Activated T-cell treated with anti-CD3 and anti-CD28 coated beads, Interleukin-2, amount 50 U/mL, for 48 hours (primary cell): ENCODE measurements around the gene DRG1.
A peak's percentile ranks its signal among the peaks of the same experiment; 100 is the strongest.
"Not testable (repeated sequence)": the region's sequence is repeated elsewhere in the genome, so short reads cannot be mapped to it uniquely, and the experiment has no call there.

ENCODE experiments used
- DNase-seq, 2 experiments: peaks; one replicate each; pipeline ENCODE4 v3.0.0-alpha.2; 2020

The DRG1 gene, protein sequence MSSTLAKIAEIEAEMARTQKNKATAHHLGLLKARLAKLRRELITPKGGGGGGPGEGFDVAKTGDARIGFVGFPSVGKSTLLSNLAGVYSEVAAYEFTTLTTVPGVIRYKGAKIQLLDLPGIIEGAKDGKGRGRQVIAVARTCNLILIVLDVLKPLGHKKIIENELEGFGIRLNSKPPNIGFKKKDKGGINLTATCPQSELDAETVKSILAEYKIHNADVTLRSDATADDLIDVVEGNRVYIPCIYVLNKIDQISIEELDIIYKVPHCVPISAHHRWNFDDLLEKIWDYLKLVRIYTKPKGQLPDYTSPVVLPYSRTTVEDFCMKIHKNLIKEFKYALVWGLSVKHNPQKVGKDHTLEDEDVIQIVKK

DNA sequence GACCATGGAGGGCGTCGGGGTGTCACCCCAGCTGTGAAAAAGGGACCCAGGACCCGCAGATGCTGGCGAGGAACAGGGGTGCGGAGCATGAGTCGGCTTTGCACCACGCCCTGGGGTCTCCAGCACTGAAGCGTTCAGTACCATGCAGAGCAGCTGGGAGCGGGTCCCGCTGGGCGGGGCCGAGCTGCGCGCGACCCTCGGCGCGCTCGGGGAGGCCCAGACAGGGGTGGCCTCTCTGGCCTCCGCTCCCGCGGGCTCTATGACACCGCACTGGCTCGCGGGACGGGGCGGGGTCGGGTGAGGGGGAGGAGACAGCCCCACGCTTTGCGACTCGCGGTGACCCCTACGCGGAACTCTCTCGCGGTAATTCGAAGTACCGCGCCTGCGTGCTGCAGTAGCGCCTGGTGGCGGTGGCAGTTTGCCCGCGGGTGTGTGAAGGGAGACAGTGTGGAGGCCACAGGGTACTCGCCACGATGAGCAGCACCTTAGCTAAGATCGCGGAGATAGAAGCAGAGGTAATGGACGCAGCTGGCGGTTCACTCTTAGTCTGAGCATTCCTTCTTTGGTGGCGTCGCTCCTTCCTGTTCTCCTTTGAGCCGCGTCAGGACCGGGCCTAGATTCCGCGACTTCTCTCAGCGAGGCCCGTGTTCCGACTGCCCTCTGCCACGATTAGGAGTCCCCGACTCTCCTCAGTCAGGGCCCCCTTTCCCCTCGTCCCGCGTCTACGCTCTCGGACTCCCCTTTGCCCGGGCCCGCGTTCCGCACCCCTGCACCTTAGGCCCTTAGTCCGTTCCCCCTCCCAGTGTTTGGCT, at the start of gene DRG1:
DRG1 (plus strand) TSS at position 394 of the 812 bp plus-strand sequence; CDS start at position 474, 80 bp downstream.
- peak; percentile 98 for DNase-seq

DNA sequence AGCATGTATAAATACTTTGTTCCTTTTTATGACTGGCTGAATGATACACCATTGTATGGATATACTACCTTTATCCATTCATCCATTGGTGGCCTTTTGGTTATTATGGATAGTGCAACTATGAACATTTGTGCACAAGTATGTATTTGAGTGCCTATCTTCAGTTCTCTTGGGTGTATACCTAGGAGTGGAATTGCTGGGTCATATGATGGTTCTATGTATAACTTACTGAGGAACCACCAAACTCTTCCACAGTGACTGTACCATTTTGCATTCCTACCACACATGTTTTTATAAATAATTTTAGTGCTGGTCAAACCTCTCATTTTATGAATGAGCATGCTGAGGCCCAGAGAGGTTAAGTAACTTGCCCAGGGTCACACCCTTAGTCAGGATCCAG, 49.4 kb upstream of the DRG1 start:
- no peak for DNase-seq

DNA sequence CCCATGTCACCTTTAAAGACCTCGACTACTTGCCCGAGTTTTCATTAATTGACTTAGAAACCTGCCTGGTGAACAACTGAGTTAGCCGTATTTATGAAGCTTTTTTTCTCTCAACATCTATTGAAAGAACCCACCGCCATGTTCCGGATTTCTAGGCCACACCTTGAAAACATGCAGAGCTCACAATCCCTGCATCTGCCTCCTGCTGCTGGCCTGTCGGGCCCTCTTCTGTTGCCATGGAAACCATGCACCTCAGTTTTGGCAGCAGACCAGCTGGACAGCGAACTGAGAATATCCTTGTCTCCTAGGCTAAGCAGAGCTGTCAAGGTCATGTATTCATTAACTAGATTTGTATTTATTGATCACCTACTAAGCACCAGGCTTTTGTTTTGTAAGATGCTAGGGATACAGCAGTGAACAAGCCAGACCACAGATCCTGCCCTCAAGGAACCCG, 49.0 kb upstream of the DRG1 start:
- DNase-seq = no peak

DNA sequence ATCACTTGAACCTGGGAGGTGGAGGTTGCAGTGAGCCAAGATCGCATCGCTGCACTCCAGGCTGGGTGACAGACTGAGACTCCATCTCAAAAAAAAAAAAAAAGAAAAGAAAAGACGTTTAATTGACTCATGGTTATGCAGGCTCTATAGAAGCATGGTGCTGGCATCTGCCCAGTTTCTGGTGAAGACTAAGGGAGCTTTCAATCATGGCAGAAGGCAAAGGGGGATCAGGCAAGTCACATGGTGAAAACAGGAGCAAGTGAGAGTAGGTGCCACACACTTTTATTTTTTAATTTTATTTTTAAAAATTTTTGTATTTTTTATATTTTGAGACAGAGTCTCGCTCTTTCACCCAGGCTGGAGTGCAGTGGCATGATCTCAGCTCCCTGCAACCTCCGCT, 44.9 kb upstream of the DRG1 start:
- no peak for DNase-seq

DNA sequence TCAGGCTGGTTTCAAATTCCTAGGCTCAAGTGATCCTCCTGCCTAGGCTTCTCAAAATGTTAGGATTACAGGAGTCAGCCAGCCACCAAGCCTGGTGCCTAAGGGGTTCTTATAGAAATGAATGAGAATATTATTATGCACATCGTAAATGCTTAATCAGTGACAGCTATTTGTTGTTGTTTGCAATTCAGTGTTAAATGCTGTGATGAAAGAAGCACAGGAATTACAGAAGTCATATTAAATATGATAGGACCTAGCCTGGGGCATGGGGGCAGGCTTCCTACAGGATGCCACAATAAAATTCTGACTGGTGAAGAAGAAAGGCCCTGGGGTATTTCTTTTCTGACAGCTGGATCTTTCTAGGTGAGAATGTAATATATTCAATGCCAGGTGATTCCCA, 39.4 kb upstream of the DRG1 start:
- no peak for DNase-seq

DNA sequence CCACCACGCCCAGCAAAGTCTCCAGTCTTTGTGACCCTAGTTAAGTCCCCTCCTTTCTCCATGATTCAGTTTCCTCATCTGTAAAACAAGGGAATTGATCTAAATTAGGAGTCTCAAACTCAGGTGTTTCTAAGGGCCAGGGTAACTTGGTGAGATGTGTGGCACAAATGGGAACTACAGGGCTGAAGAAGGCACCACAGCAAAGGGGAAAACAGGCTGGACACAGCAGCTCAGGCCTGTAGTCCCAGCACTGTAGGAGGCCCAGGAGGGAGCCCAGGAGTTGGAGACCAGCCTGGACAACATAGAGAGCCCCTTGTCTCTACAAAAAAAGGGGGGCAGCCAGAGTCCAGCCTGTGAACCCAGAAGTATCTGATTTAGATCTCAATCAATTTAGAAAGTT, 37.7 kb upstream of the DRG1 start:
- no peak for DNase-seq

DNA sequence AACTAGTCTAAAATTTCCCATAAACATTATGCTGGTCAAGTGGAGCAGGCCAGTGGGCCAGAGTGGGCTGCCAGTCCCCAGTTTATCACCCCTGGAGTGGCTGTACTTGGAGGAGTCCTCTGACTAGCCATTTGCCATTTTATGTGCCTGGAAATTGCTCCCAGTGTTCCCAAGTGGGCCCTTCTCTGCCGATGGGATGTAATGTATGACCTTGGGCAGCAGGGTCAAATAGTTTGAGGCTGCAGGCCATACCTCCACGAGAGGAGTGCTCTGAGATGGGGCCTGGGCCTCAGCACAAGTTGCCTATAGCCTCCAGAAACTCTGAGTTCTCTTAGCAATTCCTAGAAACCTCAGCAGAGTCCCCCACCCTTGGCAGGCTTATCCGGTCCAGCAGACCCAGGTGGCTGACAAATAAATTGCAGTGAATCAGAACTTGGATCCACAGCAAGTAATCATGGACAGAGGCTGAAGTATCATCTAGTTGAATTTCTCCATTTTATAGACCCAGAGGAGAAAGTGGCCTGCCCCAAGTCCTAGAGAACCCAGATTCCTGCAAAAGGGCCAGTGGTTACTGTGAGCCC, 35.4 kb upstream of the DRG1 start:
- no peak for DNase-seq

DNA sequence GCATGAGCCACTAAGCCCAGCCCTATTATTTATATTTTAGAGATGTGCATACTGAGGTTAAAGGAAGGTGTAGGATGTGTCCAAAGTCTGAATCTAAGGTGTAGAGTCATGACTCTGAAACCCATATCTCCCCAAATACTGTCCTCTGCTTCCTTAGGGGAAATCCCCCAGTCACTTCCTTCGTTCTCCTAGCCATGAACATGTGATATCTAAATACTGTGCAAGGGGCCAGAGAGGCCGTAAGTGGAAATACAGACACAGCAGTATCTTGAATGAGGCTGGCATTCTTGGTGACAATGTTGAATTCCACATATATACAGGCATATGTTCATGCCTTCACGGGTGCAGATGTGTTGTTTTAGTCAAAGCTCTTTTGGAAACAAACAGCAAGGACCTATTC, 32.0 kb upstream of the DRG1 start:
- DNase-seq = no peak

DNA sequence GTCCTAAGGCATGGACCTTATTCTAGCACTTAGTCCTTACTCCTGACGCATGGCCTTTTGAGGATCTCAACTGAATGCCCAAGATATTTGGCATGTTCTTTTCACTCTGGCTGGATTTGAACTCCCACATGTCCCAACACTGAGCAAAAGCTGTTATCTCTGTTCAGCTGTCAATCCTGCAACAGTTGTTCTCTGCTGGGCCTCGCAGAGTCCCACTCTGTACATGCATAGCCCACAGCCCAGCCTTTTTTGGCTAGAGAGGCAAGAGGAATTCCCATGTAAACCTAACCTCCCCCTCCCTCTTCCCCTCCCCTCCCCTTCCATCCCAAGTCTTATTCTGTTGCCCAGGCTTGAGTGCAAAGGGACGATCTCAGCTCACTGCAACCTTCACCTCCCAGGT, 21.8 kb upstream of the DRG1 start:
- no peak for DNase-seq

DNA sequence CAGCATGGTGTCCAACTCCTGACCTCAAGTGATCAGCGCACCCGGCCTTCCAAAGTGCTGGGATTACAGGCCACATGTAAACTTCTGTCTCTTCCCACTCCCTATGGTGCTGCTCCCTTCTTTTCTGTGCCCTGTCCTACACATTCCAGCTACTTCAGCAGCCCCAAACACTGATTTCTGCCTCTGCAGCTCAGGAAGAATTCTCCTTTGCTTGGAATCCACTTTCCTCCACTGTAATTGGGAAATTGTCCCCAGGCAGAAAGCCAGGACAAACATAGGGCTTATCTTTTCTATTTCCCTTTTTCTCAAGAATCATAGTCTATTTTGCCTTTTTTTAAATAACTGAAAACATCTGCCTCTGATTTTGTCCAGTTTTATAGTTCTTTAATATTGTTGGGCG, 21.3 kb upstream of the DRG1 start:
- DNase-seq = no peak

DNA sequence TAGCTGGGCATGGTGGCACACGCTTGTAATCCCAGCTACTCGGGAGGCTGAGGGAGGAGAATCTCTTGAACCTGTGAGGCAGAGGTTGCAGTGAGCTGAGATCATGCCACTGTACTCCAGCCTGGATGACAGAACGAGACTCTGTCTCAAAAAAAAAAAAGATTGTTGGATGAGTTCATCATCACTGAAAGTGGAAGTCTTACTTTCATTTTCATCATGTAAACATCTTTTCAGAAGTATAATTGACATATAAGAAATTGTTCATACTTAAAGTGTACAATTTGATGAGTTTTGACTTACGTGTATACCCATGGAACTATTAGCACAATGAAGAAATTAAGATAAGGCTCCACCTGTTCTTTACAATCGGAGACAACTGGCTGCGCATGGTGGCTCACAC, 20.8 kb upstream of the DRG1 start:
- not testable (repeated sequence) for DNase-seq

DNA sequence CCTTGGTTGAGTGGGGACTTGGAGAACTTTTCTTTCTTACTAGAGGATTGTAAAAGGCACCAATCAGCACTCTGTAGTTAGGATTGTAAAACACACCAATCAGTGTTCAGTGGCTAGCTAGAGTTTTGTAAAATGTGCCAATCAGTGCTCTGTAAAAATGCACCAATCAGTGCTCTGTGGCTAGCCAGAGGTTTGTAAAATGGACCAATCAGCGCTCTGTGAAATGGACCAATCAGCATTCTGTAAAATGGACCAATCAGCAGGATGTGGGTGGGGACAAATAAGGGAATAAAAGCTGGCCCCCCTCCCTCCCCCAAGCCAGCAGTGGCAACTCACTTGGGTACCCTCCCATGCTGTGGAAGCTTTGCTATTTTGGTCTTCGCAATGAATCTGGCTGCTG, 5.5 kb upstream of the DRG1 start:
- no peak for DNase-seq

DNA sequence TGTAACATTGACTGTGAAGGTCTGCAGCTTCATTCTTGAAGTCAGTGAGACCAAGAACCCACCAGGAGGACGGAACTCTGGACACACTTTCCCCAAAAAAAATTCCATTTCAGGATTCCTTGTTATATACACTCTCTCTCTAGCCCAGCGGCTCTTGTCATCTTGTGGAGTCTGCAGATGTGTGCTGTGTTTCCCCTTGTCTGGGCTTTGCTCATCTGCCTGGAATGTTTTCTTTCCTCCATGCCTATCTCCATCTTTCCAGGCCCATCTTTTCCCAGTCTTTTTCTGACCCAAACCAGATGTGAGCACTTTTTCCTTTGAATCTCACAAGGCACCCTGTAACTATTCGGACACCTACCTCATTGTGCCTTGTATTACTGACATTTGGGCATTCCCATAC, 5.1 kb upstream of the DRG1 start:
- no peak for DNase-seq

DNA sequence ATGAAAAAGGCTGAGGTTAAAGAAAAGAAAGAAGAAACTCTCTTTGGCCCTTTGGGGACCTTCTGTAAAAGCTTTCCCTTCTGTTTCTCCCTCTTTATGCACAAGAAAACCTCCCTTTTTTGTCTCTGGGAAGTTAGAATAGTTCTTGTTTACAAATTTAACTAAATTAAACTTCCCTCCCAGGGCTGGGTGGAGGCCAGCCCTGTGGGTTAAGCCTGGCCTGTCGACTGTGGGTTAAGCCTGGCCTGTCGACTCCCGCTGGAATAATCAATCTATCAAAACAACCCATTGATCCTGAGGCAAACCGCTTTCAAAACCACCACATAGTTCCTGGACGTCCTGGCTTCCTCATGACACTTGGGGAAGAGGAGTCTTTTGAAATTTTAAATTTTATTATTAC, 1.2 kb upstream of the DRG1 start:
- no peak for DNase-seq

DNA sequence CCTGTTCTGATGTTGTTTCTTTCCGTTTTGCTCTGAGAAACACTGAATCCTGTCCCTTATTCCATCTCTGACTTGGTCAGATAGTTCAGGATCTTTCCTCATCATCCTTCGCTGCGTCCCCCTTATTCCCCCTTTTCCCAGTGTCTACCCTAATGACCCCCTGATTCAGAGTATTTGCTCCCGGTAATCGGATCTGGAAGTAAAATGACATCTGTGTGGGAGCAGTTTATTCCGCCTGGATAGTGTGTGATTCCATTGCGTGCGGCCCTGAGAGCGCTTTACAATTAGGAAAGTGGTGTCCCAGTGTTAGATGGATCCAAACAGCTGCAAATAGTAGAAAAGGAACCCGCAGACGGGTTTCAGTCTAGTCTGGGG, 606 bp downstream of the DRG1 start:
- no peak for DNase-seq

DNA sequence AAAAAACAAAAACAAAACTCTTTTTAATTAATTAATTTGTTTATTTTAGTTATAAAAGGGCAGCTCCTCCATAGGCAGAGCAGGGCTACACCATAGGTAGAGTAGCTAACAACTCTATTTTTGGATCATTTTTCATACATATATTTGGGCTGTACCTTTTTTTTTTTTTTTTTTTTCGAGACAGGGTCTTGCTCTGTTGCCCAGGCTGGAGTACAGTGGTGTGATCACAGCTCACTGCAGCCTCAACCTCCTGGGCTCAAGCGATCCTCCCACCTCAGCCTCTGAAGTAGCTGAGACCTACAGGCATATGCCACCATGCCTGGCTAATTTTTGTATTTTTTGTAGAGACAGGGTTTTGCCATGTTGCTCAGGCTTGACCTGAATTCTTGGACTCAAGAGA, 2.9 kb downstream of the DRG1 start:
- DNase-seq = not testable (repeated sequence)

DNA sequence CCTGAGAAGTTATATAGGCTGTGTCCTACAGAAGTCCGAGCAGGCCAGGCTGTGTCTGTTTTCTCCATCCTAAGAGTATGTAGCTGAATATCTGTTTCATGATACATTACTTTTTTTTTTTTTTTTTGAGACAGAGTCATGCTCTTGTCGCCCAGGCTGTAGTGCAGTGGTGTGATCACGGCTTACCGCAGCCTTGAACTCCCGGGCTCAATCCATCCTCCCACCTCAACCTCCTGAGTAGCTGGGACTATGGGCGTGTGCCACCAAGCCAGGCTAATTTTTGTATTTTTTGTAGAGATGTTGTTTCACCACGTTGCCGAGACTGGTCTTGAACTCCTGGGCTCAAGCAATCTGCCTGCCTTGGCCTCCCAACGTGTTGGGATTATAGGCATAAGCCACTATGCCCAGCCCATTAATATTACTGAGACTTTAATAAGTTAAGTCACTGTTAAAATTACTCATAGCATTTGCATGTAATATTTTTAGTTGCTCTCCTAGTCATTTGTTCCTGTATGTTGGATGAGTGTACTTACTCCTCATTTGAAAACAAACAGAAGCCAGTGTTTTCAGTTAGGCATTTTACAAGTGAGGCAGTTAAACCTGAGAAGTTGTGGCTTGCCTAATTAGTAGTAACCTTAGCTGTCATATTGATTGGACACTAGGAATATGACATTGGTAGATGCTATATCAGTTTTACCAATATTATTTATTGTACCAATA, 26.1 kb downstream of the DRG1 start:
- no peak for DNase-seq

DNA sequence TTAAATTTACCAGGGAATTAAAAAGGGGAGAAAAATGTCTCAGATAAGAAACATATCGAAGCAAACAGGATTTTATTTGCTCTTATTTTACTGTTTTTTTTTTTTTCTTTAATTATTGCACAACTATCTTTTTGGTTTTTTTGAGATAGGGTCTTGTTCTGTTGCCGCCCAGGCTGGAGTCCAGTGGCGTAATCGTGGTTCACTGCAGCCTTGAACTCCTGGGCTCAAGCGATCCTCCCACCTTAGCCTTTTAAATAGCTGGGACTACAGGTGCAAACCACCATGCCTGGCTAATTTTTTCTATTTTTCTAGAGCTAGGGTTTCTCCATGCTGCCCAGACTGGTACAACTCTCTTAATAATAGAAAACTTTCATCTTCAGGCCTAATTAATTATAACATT, 32.5 kb downstream of the DRG1 start:
- DNase-seq = no peak

DNA sequence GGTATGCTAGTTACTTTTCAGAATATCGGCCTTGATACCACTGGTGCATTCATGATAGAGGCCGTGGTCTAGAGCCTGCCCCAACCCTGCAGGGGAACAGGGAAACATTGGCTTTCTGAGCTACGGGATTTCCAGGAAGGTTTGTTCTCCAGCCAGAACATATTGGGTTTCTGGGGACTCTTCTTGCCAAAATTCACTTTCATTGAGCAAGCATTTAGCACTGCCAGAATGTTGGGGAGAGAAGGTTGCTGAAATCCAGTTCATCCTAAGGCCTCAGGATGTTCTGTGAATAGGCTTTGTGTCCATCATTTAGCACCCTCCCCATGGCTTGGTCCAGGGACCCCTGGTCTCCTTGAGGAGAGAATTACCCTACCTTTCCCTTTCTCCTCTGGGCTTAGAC, 36.7 kb downstream of the DRG1 start:
- DNase-seq = no peak

DNA sequence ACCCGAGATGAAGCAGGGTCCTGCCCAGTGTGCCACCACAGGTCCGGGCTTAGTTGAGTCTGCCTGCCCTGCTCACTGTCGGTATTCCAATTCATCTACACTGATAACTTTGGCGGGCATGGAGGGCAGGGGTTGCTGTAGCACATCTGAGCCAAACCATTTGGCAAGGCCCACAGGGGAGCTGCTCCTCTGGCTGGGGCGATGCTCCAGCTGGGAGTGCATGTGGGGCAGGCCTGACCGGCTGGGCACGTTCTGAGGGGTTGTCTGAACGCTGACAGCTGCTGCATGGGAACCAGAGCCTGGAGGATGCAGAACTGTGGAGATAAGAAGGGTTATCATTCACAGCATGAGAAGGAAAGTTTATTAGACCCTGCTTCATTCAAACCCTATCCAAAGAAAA, 40.4 kb downstream of the DRG1 start:
- DNase-seq = no peak

DNA sequence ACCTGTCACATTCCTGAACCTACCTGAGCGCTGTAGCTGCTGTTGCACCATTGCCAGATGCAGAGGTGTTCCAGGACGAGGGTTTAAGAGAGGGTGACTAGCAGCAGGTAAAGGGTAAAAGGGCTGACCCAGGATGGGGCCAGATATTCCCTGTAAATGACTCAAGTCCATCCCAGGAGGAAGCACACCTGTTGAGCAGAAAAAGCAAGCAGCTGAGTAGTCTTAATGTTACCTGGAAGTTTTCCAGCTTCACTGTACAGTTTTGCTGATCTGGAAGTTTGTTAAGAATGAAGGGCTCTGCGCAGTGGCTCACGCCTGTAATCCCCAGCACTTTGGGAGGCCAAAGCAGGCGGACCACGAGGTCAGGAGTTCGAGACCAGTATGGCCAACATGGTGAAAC, 41.3 kb downstream of the DRG1 start:
- DNase-seq = no peak

DNA sequence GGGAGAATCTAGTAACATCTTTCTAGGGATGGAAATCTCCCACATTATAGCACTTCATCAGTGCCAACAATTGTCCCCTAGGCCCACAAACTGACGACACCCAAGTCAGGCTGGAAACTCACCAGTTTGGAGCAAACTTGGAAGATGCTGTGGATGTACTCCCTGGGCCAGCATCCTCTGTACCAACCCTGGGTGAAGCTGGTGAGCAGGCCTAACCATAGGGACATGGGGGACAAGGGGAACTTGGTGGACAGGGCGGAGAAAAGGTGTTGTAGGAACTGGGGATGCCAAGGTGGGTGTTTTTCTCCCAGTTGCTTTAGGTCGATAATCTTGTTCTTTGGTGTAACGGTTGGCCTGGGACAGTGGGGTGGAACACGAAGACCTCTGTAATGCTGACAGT, 42.2 kb downstream of the DRG1 start:
- no peak for DNase-seq

DNA sequence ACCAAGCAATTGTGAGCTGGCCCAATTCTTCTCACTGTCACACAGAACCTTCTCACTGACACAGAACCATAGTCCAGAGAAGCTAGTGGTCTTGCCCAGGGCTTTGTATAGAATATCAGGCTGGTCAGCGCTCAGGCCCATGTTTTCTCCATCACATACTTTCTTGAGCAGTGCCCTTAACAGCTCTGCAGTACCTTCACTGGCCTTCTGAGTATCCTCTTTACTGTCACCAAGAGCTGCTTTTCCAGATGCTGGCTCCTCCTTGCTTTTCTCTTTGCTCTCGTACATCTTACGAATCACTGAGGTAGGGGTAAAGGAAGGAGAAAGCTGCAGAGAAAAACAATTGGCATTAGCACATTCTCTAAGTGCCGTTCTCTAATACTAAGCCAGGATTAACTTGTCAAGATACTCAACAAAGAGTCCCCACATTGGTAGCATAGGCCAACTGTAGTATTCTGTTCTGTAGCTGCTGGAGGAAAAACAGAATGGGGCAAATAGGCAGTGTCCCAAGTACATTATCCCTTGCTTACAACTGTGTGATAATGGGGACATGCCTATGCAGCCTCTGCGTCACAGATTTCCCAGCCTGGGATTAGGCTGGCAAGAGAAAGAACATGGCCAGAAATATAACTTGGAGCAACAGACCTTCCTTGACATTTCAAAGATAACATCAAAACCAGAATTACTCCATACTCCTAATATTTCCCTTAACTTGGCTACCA, 43.5 kb downstream of the DRG1 start:
- no peak for DNase-seq
